ENCODE measurements around the gene FGF4.

Gene FGF4

DNA sequence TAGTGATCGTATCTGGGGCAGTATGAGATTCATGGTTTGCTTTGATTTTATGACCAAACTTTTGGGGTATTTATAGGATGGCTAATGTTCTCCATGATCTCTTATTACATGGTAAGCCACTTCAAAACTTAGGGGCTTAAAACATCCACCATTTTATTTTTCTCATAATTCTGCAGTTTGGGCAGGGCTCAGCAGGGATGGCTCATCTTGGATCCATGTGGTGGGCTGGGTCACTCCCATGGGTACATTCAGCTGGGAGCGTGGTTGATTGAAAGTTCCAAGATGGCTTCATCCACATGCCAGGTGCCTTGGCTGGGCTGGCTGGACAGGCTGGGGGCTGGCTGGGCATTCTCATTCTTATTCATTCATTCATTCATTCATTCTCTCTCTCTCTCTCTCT lies 40.8 kb downstream of the FGF4 start:
- Histone ChIP-seq H4K20me1 (ENCODE audit: insufficient read depth) (no peaks in the 10 kb centered on the region), H3K79me2 (ENCODE audit: insufficient read depth, low read depth) (no peaks in the 10 kb centered on the region), H2AFZ (ENCODE audit: low read depth) (no peak overlapping the region), H3K27ac (no peak overlapping the region), H3K27me3 (ENCODE audit: insufficient read depth, low read depth) (peaks cover 10% of the 10 kb centered on the region; the same call in 1 of the 2 replicates), H3K9ac (no peak overlapping the region), H3K4me2 (no peak overlapping the region), H3K4me1 (ENCODE audit: low read depth, poor library complexity, severe bottlenecking) (no peaks in the 10 kb centered on the region), H3K36me3 (ENCODE audit: insufficient read depth) (no peaks in the 10 kb centered on the region), H3K4me3 (IDR thresholded peaks at IDR 0.05; ENCODE audit: insufficient read depth, low read depth, low read length) (no peak overlapping the region)
- no peak for TF ChIP-seq CTCF (conservative IDR thresholded peaks at IDR 0.05; ENCODE audit: low read depth, low read length)

- H3K4me1 ChIP-seq (ENCODE audit: low read depth, poor library complexity, severe bottlenecking), result no peaks in the 10 kb centered on the region
- no peaks in the 10 kb centered on the region for H3K79me2 ChIP-seq (ENCODE audit: insufficient read depth, low read depth)
- H3K4me3 ChIP-seq (IDR thresholded peaks at IDR 0.05; ENCODE audit: insufficient read depth, low read depth, low read length), result no peak overlapping the region
- H2AFZ ChIP-seq (ENCODE audit: low read depth), result no peak overlapping the region
- no peak for TF ChIP-seq CTCF (conservative IDR thresholded peaks at IDR 0.05; ENCODE audit: low read depth, low read length)
- H3K27me3 ChIP-seq (ENCODE audit: insufficient read depth, low read depth), result peaks cover 10% of the 10 kb centered on the region; the same call in 1 of the 2 replicates
- no peak overlapping the region for H3K4me2 ChIP-seq
- no peak overlapping the region for H3K27ac ChIP-seq
- H4K20me1 ChIP-seq (ENCODE audit: insufficient read depth), result no peaks in the 10 kb centered on the region
- no peaks in the 10 kb centered on the region for H3K36me3 ChIP-seq (ENCODE audit: insufficient read depth)
- H3K9ac ChIP-seq, result no peak overlapping the region
These were observed 42.2 kb downstream of the FGF4 start for GRCh38 chr11:69732910-69733309.

DNA sequence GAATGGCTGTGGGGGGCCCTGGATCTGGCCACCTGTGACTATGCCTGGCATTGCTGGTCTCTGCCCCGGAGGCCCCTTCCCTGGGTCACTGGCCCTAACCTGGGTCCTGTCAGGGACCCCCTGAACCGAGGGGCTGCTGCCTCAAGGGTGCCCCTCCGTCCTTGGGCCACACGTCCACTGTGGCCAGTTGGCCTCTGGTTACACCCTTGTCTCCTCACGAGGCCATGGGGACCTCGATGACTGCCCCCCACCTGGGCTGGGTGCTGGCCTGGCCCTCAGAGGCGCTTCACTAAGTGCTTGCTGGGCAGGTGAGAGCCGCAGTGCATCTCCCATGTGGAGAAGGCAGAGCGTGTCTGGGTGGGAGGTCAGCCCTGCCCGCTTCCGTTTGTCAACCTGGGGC lies 44.0 kb downstream of the FGF4 start:
- Histone ChIP-seq H3K79me2 (ENCODE audit: insufficient read depth, low read depth) (no peaks in the 10 kb centered on the region), H3K4me2 (no peak overlapping the region), H4K20me1 (ENCODE audit: insufficient read depth) (no peaks in the 10 kb centered on the region), H3K36me3 (ENCODE audit: insufficient read depth) (no peaks in the 10 kb centered on the region), H3K4me3 (IDR thresholded peaks at IDR 0.05; ENCODE audit: insufficient read depth, low read depth, low read length) (no peak overlapping the region), H3K27me3 (ENCODE audit: insufficient read depth, low read depth) (peaks cover 7% of the 10 kb centered on the region; the same call in 1 of the 2 replicates), H3K4me1 (ENCODE audit: low read depth, poor library complexity, severe bottlenecking) (no peaks in the 10 kb centered on the region), H3K27ac (no peak overlapping the region), H3K9ac (no peak overlapping the region), H2AFZ (ENCODE audit: low read depth) (no peak overlapping the region)
- no peak for TF ChIP-seq CTCF (conservative IDR thresholded peaks at IDR 0.05; ENCODE audit: low read depth, low read length)

DNA sequence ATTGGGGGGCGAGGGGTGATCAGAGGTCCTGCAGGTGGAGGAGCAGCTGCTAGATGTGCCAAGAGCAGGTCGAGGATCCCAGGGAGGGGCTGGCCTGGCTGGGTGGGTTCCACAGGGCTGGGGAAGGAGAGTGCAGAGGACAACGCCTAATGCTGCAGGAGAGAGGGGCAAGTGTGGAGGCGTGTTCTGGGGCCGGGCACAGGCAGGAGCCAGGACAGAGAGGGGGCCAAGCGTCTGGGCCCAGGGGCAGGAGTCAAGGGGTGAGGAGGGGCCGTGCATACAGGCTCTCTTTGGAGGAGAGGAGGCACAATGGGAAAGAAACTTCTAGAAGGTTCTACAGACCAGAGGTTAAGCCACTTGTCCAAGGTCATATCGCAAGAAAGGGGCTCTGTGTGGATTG lies 44.6 kb downstream of the FGF4 start:
- no peak overlapping the region for H2AFZ ChIP-seq (ENCODE audit: low read depth)
- H3K27me3 ChIP-seq (ENCODE audit: insufficient read depth, low read depth), result peaks cover 10% of the 10 kb centered on the region
- no peaks in the 10 kb centered on the region for H3K79me2 ChIP-seq (ENCODE audit: insufficient read depth, low read depth)
- no peak overlapping the region for H3K4me2 ChIP-seq
- no peaks in the 10 kb centered on the region for H3K4me1 ChIP-seq (ENCODE audit: low read depth, poor library complexity, severe bottlenecking)
- no peaks in the 10 kb centered on the region for H3K36me3 ChIP-seq (ENCODE audit: insufficient read depth)
- H3K9ac ChIP-seq, result no peak overlapping the region
- no peaks in the 10 kb centered on the region for H4K20me1 ChIP-seq (ENCODE audit: insufficient read depth)
- no peak overlapping the region for H3K4me3 ChIP-seq (IDR thresholded peaks at IDR 0.05; ENCODE audit: insufficient read depth, low read depth, low read length)
- no peak overlapping the region for H3K27ac ChIP-seq
- no peak for TF ChIP-seq CTCF (conservative IDR thresholded peaks at IDR 0.05; ENCODE audit: low read depth, low read length)

Data from KMS-11 (cell line).